ENCODE data around the gene MVB12B.

Gene MVB12B

DNA sequence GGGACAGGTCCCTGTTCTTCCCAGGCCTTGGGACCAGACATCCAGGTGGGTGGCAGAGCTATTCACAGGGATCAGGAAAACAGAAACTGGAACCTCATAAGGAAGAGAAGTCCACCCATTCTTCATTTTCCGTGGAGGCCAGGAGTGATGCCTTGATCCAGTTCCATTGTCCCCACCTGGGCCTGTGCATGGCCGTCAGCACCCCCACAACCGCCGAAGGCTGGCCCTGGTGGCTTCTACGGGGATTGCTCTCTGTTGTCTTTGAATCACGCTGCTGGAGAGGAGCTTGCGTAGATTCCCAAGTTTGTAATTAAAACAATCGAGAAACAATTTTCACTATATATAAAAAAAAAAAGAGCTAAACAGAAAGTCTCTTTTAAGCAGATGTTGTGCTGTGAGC lies 134.4 kb downstream of the MVB12B start:
- TF ChIP-seq GABPA (IDR thresholded peaks at IDR 0.05; ENCODE audit: low read depth) (no peak), POLR2AphosphoS5 (IDR thresholded peaks at IDR 0.05; ENCODE audit: low read depth) (no peak), SPI1 (IDR thresholded peaks at IDR 0.05; ENCODE audit: borderline replicate concordance, low read depth) (no peak)
- TF ChIP-seq, protein P1, sequence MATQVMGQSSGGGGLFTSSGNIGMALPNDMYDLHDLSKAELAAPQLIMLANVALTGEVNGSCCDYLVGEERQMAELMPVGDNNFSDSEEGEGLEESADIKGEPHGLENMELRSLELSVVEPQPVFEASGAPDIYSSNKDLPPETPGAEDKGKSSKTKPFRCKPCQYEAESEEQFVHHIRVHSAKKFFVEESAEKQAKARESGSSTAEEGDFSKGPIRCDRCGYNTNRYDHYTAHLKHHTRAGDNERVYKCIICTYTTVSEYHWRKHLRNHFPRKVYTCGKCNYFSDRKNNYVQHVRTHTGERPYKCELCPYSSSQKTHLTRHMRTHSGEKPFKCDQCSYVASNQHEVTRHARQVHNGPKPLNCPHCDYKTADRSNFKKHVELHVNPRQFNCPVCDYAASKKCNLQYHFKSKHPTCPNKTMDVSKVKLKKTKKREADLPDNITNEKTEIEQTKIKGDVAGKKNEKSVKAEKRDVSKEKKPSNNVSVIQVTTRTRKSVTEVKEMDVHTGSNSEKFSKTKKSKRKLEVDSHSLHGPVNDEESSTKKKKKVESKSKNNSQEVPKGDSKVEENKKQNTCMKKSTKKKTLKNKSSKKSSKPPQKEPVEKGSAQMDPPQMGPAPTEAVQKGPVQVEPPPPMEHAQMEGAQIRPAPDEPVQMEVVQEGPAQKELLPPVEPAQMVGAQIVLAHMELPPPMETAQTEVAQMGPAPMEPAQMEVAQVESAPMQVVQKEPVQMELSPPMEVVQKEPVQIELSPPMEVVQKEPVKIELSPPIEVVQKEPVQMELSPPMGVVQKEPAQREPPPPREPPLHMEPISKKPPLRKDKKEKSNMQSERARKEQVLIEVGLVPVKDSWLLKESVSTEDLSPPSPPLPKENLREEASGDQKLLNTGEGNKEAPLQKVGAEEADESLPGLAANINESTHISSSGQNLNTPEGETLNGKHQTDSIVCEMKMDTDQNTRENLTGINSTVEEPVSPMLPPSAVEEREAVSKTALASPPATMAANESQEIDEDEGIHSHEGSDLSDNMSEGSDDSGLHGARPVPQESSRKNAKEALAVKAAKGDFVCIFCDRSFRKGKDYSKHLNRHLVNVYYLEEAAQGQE (IDR thresholded peaks at IDR 0.05; ENCODE audit: insufficient replicate concordance, low read depth): no peak
- TF ChIP-seq, protein P2, sequence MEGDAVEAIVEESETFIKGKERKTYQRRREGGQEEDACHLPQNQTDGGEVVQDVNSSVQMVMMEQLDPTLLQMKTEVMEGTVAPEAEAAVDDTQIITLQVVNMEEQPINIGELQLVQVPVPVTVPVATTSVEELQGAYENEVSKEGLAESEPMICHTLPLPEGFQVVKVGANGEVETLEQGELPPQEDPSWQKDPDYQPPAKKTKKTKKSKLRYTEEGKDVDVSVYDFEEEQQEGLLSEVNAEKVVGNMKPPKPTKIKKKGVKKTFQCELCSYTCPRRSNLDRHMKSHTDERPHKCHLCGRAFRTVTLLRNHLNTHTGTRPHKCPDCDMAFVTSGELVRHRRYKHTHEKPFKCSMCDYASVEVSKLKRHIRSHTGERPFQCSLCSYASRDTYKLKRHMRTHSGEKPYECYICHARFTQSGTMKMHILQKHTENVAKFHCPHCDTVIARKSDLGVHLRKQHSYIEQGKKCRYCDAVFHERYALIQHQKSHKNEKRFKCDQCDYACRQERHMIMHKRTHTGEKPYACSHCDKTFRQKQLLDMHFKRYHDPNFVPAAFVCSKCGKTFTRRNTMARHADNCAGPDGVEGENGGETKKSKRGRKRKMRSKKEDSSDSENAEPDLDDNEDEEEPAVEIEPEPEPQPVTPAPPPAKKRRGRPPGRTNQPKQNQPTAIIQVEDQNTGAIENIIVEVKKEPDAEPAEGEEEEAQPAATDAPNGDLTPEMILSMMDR (IDR thresholded peaks at IDR 0.05; ENCODE audit: insufficient read depth, low read length): no peak
- Histone ChIP-seq H3K4me3 (replicated peaks; ENCODE audit: insufficient read depth, low read length) (no peak overlapping the region), H3K27ac (replicated peaks) (no peak overlapping the region), H3K27me3 (ENCODE audit: insufficient read depth, poor library complexity, severe bottlenecking) (no peaks in the 10 kb centered on the region)
- no peak for DNase-seq (ENCODE audit: low read depth in 1 of 2, low spot score in 1 of 2)

DNA sequence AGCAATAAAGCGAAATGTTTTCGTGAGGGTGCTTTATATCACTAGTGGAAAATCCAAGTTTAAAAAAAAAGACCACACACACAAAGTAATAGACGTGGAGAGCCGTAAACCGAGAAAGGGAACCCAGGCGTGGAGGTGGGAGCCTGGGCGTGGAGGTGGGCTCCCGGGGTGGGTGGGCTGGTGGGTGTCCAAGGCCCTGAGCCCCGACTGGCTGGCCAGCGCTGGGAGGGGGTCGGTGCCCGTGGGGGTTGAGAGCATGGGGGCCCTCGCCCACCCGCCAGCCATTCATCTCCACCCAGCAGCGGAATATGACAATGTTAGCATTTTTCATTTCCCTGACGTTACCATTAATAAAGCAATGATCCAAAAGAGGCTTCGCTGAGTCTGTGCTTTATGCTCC lies 135.0 kb downstream of the MVB12B start:
- no peak for DNase-seq (ENCODE audit: low read depth in 1 of 2, low spot score in 1 of 2)
- Histone ChIP-seq H3K27ac (replicated peaks) (no peak overlapping the region), H3K27me3 (ENCODE audit: insufficient read depth, poor library complexity, severe bottlenecking) (no peaks in the 10 kb centered on the region), H3K4me3 (replicated peaks; ENCODE audit: insufficient read depth, low read length) (no peak overlapping the region)
- TF ChIP-seq, protein P1 (IDR thresholded peaks at IDR 0.05; ENCODE audit: insufficient replicate concordance, low read depth): no peak
- TF ChIP-seq POLR2AphosphoS5 (IDR thresholded peaks at IDR 0.05; ENCODE audit: low read depth): no peak
- no peak for TF ChIP-seq GABPA (IDR thresholded peaks at IDR 0.05; ENCODE audit: low read depth)
- TF ChIP-seq, protein P2 (IDR thresholded peaks at IDR 0.05; ENCODE audit: insufficient read depth, low read length): no peak
- no peak for TF ChIP-seq SPI1 (IDR thresholded peaks at IDR 0.05; ENCODE audit: borderline replicate concordance, low read depth)

DNA sequence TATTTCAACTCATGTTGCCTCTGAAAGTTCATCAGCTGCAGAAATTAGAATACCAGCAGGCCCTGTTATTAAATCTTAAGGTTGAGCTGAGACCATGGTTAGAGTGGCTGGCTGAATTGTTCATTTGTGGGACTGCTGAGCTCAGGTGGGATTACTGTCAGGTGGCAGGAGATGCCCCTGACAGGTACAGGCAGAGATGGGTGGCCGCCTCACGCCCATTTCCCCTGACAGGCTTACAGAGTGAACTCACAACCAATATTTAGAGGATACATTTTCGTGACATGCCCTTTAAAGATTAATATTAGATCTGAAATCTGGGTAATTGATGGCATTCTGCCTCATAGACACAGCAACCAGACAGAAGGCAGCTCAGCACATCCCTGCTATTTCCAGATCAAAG lies 136.0 kb downstream of the MVB12B start:
- H3K27me3 ChIP-seq (ENCODE audit: insufficient read depth, poor library complexity, severe bottlenecking): no peaks in the 10 kb centered on the region
- DNase-seq (ENCODE audit: low read depth in 1 of 2, low spot score in 1 of 2): no peak
- no peak for TF ChIP-seq SPI1 (IDR thresholded peaks at IDR 0.05; ENCODE audit: borderline replicate concordance, low read depth)
- TF ChIP-seq GABPA (IDR thresholded peaks at IDR 0.05; ENCODE audit: low read depth): no peak
- TF ChIP-seq, protein P1 (IDR thresholded peaks at IDR 0.05; ENCODE audit: insufficient replicate concordance, low read depth): no peak
- TF ChIP-seq, protein P2 (IDR thresholded peaks at IDR 0.05; ENCODE audit: insufficient read depth, low read length): no peak
- TF ChIP-seq POLR2AphosphoS5 (IDR thresholded peaks at IDR 0.05; ENCODE audit: low read depth): no peak

More for the DNA sequence above, 136.0 kb downstream of the MVB12B start:
- no peak overlapping the region for H3K27ac ChIP-seq (replicated peaks)
- no peak overlapping the region for H3K4me3 ChIP-seq (replicated peaks; ENCODE audit: insufficient read depth, low read length)
